Ascending aorta (tissue), 2 donors: ENCODE results near the gene SULT2B1. TPM values are rescaled to one million over a fixed set of nuclear protein-coding genes. Genes with fewer than 3 reads are reported as not detected.

ENCODE experiments used
- DNase-seq, 2 donors: peaks; one replicate each; pipeline ENCODE4 v3.0.0-alpha.2; 2019; ENCODE audit warnings: low spot score in 2 of 2
- H3K27ac ChIP-seq, 2 donors: fragments of 200-600 bp; sonication (generic); one replicate each; pipeline ENCODE4 v1.5.1; 2016 to 2017; ENCODE audit warnings: mild to moderate bottlenecking in 1 of 2
- H3K27me3 ChIP-seq: fragments of 200-600 bp; sonication (generic); one replicate; pipeline ENCODE4 v1.5.1; 2017
- H3K36me3 ChIP-seq, 2 donors: fragments of 200-600 bp; sonication (generic); one replicate each; pipeline ENCODE4 v1.5.1; 2016
- H3K4me1 ChIP-seq, 2 donors: fragments of 200-600 bp; sonication (generic); one replicate each; pipeline ENCODE4 v1.5.1; 2016 to 2017; ENCODE audit warnings: mild to moderate bottlenecking in 1 of 2
- H3K4me3 ChIP-seq, 2 donors: fragments of 200-600 bp; sonication (generic); one replicate each; pipeline ENCODE4 v1.5.1; 2016 to 2017; ENCODE audit warnings: mild to moderate bottlenecking in 1 of 2
- H3K9me3 ChIP-seq, 2 donors: fragments of 200-600 bp; sonication (generic); one replicate each; pipeline ENCODE4 v1.5.1; 2016
- intact Hi-C: fragments of 100-400 bp; cut with DNase I; formaldehyde crosslinking; loops from one replicate; pipeline ENCODE4 v1.15.1; 2023
- total RNA-seq: library from RNA; depleted of rRNA; stranded (reverse); fragments of >200 nt; gene quantifications from one replicate; pipeline ENCODE4 v1.1.0, GENCODE V29; 2016
- TF ChIP-seq, protein P1 (sequence below), 3 experiments: fragments of 200-600 bp in 2 of 3; fragments of 450-650 bp in 1 of 3; sonication (generic) in 2 of 3; IDR thresholded peaks; one replicate each; pipeline ENCODE4 v1.5.1; 2016 to 2019; ENCODE audit warnings: antibody characterized with exemption in 3 of 3, mild to moderate bottlenecking in 1 of 3, moderate library complexity in 1 of 3

SULT2B1 gene
- total RNA-seq, 1 donor from 2014 or later: not detected

DNA sequence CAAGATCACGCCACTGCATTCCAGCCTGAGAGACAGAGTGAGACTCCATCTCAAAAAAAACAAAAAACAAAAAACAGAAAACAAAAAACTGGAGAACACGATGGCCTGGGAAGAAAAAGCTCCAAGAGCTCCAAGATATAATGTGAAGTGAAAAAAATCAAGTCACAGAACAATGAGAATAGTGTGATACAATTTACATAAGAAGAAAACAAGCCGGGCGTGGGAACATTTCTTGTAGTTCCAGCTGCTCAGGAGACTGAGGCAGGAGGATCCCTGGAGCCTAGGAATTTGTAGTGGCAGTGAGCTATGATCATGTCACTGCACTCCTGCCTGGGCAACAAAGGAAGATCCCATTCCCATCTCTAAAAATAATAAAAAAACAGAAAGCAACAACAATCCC is 31.8 kb upstream of the SULT2B1 start:
- Histone ChIP-seq H3K27ac (no peak overlapping the region), H3K27me3 (no peaks in the 10 kb centered on the region), H3K9me3 (peaks cover 0 to 10% of the 10 kb centered on the region in 2 donors), H3K36me3 (no peaks in the 10 kb centered on the region), H3K4me3 (no peak overlapping the region), H3K4me1 (no peaks in the 10 kb centered on the region)
- no peak for DNase-seq
- intact Hi-C loops: no loop called here
- TF ChIP-seq, protein P1, sequence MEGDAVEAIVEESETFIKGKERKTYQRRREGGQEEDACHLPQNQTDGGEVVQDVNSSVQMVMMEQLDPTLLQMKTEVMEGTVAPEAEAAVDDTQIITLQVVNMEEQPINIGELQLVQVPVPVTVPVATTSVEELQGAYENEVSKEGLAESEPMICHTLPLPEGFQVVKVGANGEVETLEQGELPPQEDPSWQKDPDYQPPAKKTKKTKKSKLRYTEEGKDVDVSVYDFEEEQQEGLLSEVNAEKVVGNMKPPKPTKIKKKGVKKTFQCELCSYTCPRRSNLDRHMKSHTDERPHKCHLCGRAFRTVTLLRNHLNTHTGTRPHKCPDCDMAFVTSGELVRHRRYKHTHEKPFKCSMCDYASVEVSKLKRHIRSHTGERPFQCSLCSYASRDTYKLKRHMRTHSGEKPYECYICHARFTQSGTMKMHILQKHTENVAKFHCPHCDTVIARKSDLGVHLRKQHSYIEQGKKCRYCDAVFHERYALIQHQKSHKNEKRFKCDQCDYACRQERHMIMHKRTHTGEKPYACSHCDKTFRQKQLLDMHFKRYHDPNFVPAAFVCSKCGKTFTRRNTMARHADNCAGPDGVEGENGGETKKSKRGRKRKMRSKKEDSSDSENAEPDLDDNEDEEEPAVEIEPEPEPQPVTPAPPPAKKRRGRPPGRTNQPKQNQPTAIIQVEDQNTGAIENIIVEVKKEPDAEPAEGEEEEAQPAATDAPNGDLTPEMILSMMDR (IDR thresholded peaks at IDR 0.05): no peak

DNA sequence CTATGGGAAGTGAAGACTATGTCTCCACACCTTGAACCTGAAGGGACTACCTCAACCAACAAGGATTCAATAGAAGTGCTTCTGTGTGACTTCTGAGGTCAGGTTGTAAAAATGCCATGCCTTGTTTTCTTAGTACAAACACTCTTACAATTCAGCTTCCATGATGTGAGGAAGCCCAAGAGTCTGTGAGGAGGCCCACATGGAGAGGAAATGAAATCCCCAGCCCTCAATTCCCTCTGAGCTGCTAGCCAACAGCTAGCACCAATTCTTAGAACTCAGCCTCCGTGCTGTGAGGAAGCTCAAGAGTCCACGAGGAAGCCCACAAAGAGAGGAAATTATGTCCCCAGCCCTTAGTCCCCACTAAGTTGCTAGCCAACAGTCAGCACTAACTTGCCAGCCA is 27.8 kb upstream of the SULT2B1 start:
- no peak overlapping the region for H3K4me3 ChIP-seq
- no peaks in the 10 kb centered on the region for H3K4me1 ChIP-seq
- intact Hi-C loops: no loop called here
- H3K27ac ChIP-seq: no peak overlapping the region
- H3K9me3 ChIP-seq: peaks cover 0 to 33% of the 10 kb centered on the region in 2 donors
- H3K27me3 ChIP-seq: no peaks in the 10 kb centered on the region
- TF ChIP-seq, protein P1 (IDR thresholded peaks at IDR 0.05): no peak
- no peak for DNase-seq
- no peaks in the 10 kb centered on the region for H3K36me3 ChIP-seq

DNA sequence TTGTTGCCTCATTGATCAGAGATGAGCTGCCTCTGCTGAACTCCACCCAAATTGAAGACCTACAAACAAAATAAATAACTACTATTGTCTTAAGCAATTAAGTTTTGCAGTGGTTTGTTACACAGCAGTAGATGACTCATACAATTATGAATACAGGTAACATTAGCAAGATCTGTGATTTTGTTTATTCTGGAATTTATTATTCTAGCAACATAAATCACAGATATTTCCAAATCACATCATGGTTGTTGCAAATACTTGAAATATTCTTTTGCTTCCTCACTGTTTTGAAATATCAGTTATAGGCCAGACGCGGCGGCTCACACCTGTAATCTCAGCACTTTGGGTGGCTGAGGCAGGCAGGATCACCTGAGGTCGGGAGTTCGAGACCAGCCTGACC is 27.2 kb upstream of the SULT2B1 start:
- Histone ChIP-seq H3K4me3 (no peak overlapping the region), H3K4me1 (no peaks in the 10 kb centered on the region), H3K27me3 (no peaks in the 10 kb centered on the region), H3K36me3 (no peaks in the 10 kb centered on the region), H3K9me3 (peaks cover 0 to 33% of the 10 kb centered on the region in 2 donors), H3K27ac (no peak overlapping the region)
- TF ChIP-seq, protein P1 (IDR thresholded peaks at IDR 0.05): no peak
- intact Hi-C loops: no loop called here
- DNase-seq: no peak

DNA sequence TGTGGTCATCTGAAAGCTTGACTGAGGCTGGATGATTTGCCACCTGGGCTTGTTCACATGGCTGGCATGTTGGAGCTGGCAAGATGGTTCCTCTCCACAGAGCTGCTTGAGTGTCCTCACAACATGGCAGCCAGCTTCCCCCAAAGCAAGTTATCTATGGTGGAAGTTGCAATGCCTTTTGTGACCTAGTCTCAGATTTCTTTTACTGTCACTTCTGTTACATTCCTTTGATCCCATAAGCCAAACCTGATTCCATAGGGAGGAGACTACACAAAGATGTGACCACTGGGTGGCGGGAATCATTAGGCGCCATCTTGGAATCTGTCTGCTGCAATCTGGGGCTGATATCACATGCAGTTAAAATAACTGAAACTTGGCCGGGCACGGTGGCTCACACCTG is 22.8 kb upstream of the SULT2B1 start:
- H3K9me3 ChIP-seq: peaks cover 0 to 27% of the 10 kb centered on the region in 2 donors
- intact Hi-C loops: no loop called here
- H3K27ac ChIP-seq: no peak overlapping the region
- TF ChIP-seq, protein P1 (IDR thresholded peaks at IDR 0.05): no peak
- no peak overlapping the region for H3K4me3 ChIP-seq
- H3K27me3 ChIP-seq: no peaks in the 10 kb centered on the region
- no peaks in the 10 kb centered on the region for H3K36me3 ChIP-seq
- DNase-seq: no peak
- no peaks in the 10 kb centered on the region for H3K4me1 ChIP-seq

DNA sequence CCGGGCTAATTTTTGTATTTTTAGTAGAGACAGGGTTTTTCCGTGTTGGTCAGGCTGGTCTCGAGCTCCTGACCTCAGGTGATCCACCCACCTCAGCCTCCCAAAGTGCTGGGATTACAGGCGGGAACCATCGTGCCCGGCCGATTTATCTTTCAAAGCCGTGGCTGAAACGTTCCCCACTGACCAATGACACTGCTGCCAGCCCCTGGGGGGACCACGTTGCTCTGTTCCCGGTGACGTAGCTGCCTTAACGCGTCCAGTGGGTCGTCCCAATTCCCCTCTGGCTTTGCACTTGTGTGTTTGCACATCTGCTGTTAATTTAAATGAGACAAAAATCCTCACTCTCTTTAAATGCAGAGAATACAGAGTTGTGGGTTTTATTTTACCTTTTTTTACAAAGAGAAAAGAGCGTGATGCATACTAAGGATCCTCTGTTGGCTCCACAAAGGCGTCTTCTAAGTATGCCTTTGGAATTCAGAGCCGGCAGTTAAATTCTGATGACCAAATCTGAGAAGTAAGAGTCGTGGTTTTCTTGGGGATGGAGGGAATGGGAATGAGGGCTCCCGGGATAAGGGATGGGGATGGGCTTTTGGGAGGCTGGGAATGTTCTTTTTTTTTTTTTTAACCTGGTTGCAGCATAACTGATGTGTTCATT is 21.8 kb upstream of the SULT2B1 start:
- Histone ChIP-seq H3K27me3 (no peaks in the 10 kb centered on the region), H3K27ac (no peak overlapping the region), H3K4me3 (no peak overlapping the region), H3K4me1 (no peaks in the 10 kb centered on the region), H3K36me3 (no peaks in the 10 kb centered on the region), H3K9me3 (peaks cover 0 to 23% of the 10 kb centered on the region in 2 donors)
- intact Hi-C loops: no loop called here
- TF ChIP-seq, protein P1 (IDR thresholded peaks at IDR 0.05): no peak
- DNase-seq: no peak

DNA sequence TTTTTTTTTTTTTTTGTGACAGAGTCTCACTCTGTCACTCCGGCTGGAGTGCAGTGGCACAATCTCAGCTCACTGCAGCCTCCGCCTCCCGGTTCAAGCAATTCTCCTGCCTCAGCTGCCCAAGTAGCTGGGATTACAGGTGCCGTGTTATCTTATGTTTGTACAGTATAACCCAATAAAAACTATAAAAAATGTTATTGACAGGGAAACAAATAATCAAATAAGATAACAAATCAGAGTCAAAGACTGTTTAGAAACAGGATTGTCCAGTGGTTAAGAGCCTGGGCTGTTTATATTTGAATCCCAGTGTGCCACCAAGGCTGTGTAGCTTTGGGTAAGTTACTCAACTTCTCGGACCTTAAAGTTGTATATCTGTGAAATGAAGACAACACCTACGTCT is 21.2 kb upstream of the SULT2B1 start:
- no peak for DNase-seq
- no peak overlapping the region for H3K4me3 ChIP-seq
- intact Hi-C loops: no loop called here
- no peak overlapping the region for H3K27ac ChIP-seq
- H3K9me3 ChIP-seq: peaks cover 0 to 23% of the 10 kb centered on the region in 2 donors
- H3K27me3 ChIP-seq: no peaks in the 10 kb centered on the region
- TF ChIP-seq, protein P1 (IDR thresholded peaks at IDR 0.05): no peak
- H3K36me3 ChIP-seq: no peaks in the 10 kb centered on the region
- H3K4me1 ChIP-seq: no peaks in the 10 kb centered on the region
